GM12878 (cell line): ENCODE results near the gene IRF2BP1.

Source experiments
- ESRRA ChIP-seq: IDR thresholded peaks from 2 replicates; pipeline ENCODE4 v1.6.1; 2012; ENCODE audit warnings: mild to moderate bottlenecking, low read length, improper control_type of control experiment
- MAX ChIP-seq: IDR thresholded peaks from 2 replicates; pipeline ENCODE4 v1.6.1; 2012; ENCODE audit warnings: low read depth, low read length, improper control_type of control experiment
- POLR2A ChIP-seq: IDR thresholded peaks from 2 replicates; pipeline ENCODE4 v1.6.1; 2011; ENCODE audit warnings: low read depth, mild to moderate bottlenecking, low read length
- POLR2AphosphoS2 ChIP-seq: IDR thresholded peaks from 2 replicates; pipeline ENCODE4 v1.6.1; 2011; ENCODE audit warnings: low read depth, mild to moderate bottlenecking, low read length, improper control_type of control experiment, moderate library complexity
- TCF7 ChIP-seq: IDR thresholded peaks from 2 replicates; pipeline ENCODE4 v1.6.1; 2014; ENCODE audit warnings: antibody characterized with exemption, borderline replicate concordance
- ZNF274 ChIP-seq: IDR thresholded peaks from one replicate; pipeline ENCODE4 v1.8.0; 2011; ENCODE audit not compliant: insufficient read length, insufficient read depth
- TF ChIP-seq, protein P1 (sequence below), 3 experiments: IDR thresholded peaks in 2 of 3; conservative IDR thresholded peaks in 1 of 3; 2 replicates each; pipeline ENCODE4 v1.5.1; 2011; ENCODE audit warnings: low read depth in 3 of 3, low read length in 3 of 3, mild to moderate bottlenecking in 3 of 3, control low read depth in 2 of 3, moderate library complexity in 2 of 3, inconsistent platforms in 1 of 3, mixed read lengths in 1 of 3; ENCODE audit not compliant: control insufficient read depth in 2 of 3, insufficient read depth in 1 of 3; ENCODE audit errors: extremely low read depth in 1 of 3
- TF ChIP-seq, protein P2 (sequence below): IDR thresholded peaks from 2 replicates; pipeline ENCODE4 v1.6.1; 2012; ENCODE audit warnings: low read length, inconsistent platforms
- TF ChIP-seq, protein P3 (sequence below): fragments of 450-650 bp; IDR thresholded peaks from 2 replicates; pipeline ENCODE4 v1.6.1; 2016; ENCODE audit warnings: mild to moderate bottlenecking

DNA sequence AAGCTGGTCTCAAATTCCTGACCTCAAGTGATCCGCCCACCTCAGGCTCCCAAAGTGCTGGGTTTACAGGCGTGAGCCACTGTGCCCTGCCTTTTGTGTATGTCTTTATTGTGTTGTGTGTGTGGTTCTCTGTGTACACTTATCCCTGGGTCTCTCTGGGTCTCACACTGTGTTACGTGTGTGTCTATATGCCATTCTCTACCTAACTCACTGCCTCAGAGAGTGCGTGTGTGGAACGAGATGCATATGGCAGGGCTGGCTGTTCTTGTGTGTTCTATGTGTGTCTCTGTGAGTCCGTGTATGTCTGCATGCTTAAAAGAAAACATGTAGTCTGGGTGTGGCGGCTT lies 11.3 kb downstream of the IRF2BP1 start:
- TF ChIP-seq, protein P1, sequence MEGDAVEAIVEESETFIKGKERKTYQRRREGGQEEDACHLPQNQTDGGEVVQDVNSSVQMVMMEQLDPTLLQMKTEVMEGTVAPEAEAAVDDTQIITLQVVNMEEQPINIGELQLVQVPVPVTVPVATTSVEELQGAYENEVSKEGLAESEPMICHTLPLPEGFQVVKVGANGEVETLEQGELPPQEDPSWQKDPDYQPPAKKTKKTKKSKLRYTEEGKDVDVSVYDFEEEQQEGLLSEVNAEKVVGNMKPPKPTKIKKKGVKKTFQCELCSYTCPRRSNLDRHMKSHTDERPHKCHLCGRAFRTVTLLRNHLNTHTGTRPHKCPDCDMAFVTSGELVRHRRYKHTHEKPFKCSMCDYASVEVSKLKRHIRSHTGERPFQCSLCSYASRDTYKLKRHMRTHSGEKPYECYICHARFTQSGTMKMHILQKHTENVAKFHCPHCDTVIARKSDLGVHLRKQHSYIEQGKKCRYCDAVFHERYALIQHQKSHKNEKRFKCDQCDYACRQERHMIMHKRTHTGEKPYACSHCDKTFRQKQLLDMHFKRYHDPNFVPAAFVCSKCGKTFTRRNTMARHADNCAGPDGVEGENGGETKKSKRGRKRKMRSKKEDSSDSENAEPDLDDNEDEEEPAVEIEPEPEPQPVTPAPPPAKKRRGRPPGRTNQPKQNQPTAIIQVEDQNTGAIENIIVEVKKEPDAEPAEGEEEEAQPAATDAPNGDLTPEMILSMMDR (IDR thresholded peaks at IDR 0.05 in 2 of 3, conservative IDR thresholded peaks at IDR 0.05 in 1 of 3; ENCODE audit: control insufficient read depth in 2 of 3, extremely low read depth in 1 of 3, insufficient read depth in 1 of 3, low read depth in 3 of 3, low read length in 3 of 3) = no peak
- TF ChIP-seq ESRRA = no peak
- TF ChIP-seq POLR2A = no peak
- no peak for TF ChIP-seq MAX
- no peak for TF ChIP-seq TCF7
- no peak for TF ChIP-seq POLR2AphosphoS2
- TF ChIP-seq, protein P2, sequence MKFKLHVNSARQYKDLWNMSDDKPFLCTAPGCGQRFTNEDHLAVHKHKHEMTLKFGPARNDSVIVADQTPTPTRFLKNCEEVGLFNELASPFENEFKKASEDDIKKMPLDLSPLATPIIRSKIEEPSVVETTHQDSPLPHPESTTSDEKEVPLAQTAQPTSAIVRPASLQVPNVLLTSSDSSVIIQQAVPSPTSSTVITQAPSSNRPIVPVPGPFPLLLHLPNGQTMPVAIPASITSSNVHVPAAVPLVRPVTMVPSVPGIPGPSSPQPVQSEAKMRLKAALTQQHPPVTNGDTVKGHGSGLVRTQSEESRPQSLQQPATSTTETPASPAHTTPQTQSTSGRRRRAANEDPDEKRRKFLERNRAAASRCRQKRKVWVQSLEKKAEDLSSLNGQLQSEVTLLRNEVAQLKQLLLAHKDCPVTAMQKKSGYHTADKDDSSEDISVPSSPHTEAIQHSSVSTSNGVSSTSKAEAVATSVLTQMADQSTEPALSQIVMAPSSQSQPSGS = no peak
- no peak for TF ChIP-seq ZNF274
- TF ChIP-seq, protein P3, sequence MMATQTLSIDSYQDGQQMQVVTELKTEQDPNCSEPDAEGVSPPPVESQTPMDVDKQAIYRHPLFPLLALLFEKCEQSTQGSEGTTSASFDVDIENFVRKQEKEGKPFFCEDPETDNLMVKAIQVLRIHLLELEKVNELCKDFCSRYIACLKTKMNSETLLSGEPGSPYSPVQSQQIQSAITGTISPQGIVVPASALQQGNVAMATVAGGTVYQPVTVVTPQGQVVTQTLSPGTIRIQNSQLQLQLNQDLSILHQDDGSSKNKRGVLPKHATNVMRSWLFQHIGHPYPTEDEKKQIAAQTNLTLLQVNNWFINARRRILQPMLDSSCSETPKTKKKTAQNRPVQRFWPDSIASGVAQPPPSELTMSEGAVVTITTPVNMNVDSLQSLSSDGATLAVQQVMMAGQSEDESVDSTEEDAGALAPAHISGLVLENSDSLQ = no peak
